Measurements from ENCODE around the gene NNAT. TPM values are rescaled to one million over a fixed set of nuclear protein-coding genes. Genes with fewer than 3 reads are reported as not detected.
A peak's percentile ranks its signal among the peaks of the same experiment; 100 is the strongest.

Gene NNAT
- total and polyA plus RNA-seq, 12 donors = 0.24 to 1.1 (median 0.46) TPM; not detected in 5

DNA sequence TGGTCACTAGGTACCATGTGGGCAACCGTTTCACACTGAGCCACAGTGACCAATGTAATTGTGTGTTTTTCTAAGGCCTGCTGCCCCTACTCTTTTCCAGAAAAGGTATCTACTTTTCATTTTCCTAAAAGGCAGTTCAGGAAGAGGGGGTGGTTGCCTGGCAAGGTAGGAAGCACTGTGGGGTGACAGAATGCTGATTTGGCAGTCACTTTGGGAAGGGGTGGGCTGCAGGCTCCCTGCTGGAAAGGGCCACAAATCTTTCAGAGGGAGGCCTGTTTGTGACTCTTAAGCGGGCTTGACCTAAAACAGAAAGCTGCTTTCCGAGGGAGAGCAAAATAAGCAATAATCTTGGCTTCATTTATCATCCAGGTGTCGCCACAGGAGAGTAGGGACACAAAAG lies 5.2 kb upstream of the NNAT start:
- TF ChIP-seq, protein P1, sequence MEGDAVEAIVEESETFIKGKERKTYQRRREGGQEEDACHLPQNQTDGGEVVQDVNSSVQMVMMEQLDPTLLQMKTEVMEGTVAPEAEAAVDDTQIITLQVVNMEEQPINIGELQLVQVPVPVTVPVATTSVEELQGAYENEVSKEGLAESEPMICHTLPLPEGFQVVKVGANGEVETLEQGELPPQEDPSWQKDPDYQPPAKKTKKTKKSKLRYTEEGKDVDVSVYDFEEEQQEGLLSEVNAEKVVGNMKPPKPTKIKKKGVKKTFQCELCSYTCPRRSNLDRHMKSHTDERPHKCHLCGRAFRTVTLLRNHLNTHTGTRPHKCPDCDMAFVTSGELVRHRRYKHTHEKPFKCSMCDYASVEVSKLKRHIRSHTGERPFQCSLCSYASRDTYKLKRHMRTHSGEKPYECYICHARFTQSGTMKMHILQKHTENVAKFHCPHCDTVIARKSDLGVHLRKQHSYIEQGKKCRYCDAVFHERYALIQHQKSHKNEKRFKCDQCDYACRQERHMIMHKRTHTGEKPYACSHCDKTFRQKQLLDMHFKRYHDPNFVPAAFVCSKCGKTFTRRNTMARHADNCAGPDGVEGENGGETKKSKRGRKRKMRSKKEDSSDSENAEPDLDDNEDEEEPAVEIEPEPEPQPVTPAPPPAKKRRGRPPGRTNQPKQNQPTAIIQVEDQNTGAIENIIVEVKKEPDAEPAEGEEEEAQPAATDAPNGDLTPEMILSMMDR (IDR thresholded peaks at IDR 0.05) = no peak
- Histone ChIP-seq H3K36me3 (peaks cover 0 to 81% (median 24%) of the 10 kb centered on the region in 9 donors), H3K9me3 (no peaks in the 10 kb centered on the region), H3K27me3 (no peaks in the 10 kb centered on the region), H3K4me3 (no peak overlapping the region), H3K4me1 (peaks cover 11 to 73% (median 49%) of the 10 kb centered on the region in 9 donors), H3K27ac (no peak overlapping the region)
- no peak for DNase-seq
- intact Hi-C loops (cut with DNase I) = no loop called here
- ATAC-seq = no peak
- 92 to 93% methylated on average over 4 of the region's 4 CpGs for WGBS, 2 donors

DNA sequence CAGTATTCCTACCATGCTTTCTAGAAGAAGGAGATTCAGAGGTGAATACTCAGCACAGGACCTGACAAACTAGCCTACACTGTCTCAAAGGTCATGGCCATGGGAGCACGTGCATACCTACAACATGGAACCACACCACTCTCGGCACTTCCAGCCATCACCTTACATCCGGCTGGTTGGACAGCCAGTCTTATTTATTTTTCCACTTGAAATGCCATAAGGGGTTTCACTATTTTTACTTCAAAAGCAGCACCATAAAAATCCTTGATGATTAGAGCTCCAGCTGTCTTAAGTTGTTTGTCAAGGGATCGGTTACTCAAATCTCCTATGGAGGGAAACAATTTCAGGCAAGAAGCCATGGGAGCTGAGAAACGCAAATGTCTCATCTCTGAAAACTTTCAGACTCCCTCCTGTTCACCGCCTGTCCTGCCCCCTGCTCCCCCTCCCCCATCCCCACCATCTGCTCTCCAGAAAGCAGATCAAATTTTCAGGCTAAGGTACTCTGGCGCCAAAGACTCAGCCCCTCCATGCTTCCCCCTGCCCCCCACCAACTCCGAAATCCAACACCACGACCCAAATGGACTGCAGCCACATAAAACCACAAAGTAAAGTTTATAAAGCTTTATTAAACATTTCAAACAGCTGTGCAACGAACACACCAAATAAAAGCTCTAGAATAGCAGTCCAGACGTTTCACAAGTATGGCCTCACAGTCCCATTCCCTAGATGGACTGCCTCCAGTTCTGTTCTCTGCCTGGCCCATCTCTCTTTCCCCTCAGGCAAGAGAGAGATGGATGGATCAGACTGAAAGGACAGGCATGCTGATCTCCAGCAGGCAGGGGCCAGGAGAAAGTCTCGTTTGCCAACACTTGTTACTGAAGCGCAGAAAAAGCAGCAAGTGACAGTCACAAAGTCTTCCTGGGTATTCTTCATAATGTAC lies 4.0 kb upstream of the NNAT start:
- intact Hi-C loops (cut with DNase I) = no loop called here
- no peaks in the 10 kb centered on the region for H3K27me3 ChIP-seq
- H3K36me3 ChIP-seq = peaks cover 0 to 75% (median 24%) of the 10 kb centered on the region in 9 donors
- peaks cover 14 to 85% (median 60%) of the 10 kb centered on the region in 9 donors for H3K4me1 ChIP-seq
- TF ChIP-seq, protein P1 (IDR thresholded peaks at IDR 0.05) = no peak
- ATAC-seq (no peak), DNase-seq (no peak)
- H3K27ac ChIP-seq = peak overlapping the region in 1 of 10 donors; percentile 6
- WGBS, 2 donors = 66 to 69% methylated on average over 13 of the region's 13 CpGs
- H3K4me3 ChIP-seq = no peak overlapping the region
- no peaks in the 10 kb centered on the region for H3K9me3 ChIP-seq

DNA sequence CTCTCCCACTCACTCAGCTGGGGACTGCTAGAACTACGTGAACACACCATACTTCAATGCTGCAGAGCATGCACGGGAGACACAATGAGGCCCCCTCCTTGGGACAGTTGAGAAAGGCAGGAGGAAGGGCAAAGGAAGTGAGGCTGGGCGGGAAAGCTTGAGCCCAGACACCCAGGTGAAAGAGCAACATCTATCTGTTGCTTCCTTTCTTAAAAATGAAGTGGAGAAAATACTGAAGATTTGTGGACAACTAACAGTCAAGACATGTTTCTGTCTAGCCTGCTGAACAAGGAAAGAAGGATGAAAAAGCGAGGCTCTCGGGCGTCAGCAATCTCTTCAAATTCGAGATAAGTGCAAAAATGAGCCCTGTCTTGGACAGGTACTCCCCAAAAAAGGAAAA lies 3.0 kb upstream of the NNAT start:
- peak overlapping the region in 2 of 10 donors; percentile 72 to 79 for H3K27ac ChIP-seq
- WGBS, 2 donors = 82 to 84% methylated on average over 7 of the region's 7 CpGs
- peaks cover 14 to 94% (median 69%) of the 10 kb centered on the region in 9 donors for H3K4me1 ChIP-seq
- no peak overlapping the region for H3K4me3 ChIP-seq
- DNase-seq (no peak), ATAC-seq (no peak)
- intact Hi-C loops (cut with DNase I) = no loop called here
- peaks cover 0 to 67% (median 21%) of the 10 kb centered on the region in 9 donors for H3K36me3 ChIP-seq
- H3K27me3 ChIP-seq = no peaks in the 10 kb centered on the region
- TF ChIP-seq, protein P1 (IDR thresholded peaks at IDR 0.05) = no peak
- H3K9me3 ChIP-seq = no peaks in the 10 kb centered on the region

DNA sequence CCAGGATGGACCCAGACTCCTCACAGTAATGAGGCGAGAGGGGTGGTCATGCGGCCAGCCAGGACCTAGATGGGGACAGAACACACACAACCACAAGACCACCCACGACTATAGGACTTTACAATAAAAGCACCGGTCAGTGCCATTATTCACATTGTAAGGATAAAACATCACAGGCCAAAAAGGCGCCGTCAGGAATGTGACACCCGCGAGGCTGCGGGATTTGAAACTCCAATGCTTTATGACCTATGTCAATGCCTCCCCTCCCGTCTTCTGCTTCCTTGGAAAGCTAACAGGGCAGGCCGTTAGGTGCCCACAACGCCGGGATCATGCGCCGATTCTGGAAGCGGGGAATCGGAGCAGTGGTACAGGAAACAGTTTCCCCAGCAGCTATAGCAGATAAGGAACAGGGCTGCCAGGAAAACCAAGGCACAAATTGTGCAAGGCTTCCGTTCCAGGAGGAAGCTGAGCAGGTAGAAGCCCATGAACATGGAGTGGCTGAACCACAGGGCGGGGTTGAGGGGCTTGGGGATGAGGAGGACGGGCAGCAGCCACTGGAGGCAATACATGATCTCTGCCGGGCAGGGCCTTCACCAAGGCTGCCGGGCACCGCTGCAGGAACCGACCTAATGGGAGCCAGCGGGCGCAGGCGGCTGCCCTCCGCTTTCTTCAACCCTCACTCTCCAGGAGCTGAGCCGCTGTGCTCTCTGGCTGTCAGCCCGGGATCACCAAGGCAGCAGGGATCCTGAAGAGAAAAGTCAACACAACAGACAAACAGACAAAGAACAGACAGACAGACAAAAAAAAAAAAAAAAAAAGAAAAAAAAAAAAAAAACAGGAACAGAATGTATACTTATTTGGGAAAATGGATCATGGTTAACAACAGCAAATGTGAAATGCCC lies 2.2 kb upstream of the NNAT start:
- H3K4me1 ChIP-seq = peaks cover 14 to 97% (median 69%) of the 10 kb centered on the region in 9 donors
- DNase-seq (peak; percentile 58 to 70), ATAC-seq (peak; percentile 48 to 85 (median 67))
- H3K27me3 ChIP-seq = no peaks in the 10 kb centered on the region
- peaks cover 0 to 59% (median 13%) of the 10 kb centered on the region in 9 donors for H3K36me3 ChIP-seq
- TF ChIP-seq, protein P1 (IDR thresholded peaks at IDR 0.05) = no peak
- peak overlapping the region; percentile 5 to 79 (median 60) for H3K27ac ChIP-seq
- no peaks in the 10 kb centered on the region for H3K9me3 ChIP-seq
- intact Hi-C loops (cut with DNase I) = no loop called here
- H3K4me3 ChIP-seq = peak overlapping the region in 1 of 10 donors; percentile 5
- 53 to 56% methylated on average over 30 of the region's 30 CpGs for WGBS, 2 donors

All from heart right ventricle (tissue), 16 donors.